K562 (cell line): Measurements from ENCODE around the gene AADAC. TPM values are rescaled to one million over a fixed set of nuclear protein-coding genes. Genes with fewer than 3 reads are reported as not detected.

Experiments
- ADNP ChIP-seq: fragments of 200-800 bp; sonication (Bioruptor generic); IDR thresholded peaks from 2 replicates; pipeline ENCODE4 v1.6.1; 2016; ENCODE audit warnings: missing genetic modification characterization, missing compliant biosample characterization
- ARID4B ChIP-seq: sonication (generic); formaldehyde crosslinking; IDR thresholded peaks from 2 replicates; pipeline ENCODE4 v1.8.0; 2022; ENCODE audit warnings: mild to moderate bottlenecking, missing genetic modification reagents
- ASH1L ChIP-seq: fragments of 450-650 bp; IDR thresholded peaks from 2 replicates; pipeline ENCODE4 v1.6.1; 2018; ENCODE audit warnings: borderline replicate concordance, mild to moderate bottlenecking, low read depth; ENCODE audit not compliant: partially characterized antibody
- ATF7 ChIP-seq: fragments of 450-650 bp; IDR thresholded peaks from 2 replicates; pipeline ENCODE4 v1.7.1; 2014; ENCODE audit warnings: mild to moderate bottlenecking, moderate library complexity
- CBFA2T2 ChIP-seq: fragments of 450-650 bp; conservative IDR thresholded peaks from 2 replicates; pipeline ENCODE4 v1.6.1; 2017; ENCODE audit warnings: mild to moderate bottlenecking
- CREM ChIP-seq: IDR thresholded peaks from 2 replicates; pipeline ENCODE4 v1.6.1; 2014; ENCODE audit warnings: antibody characterized with exemption, low read depth
- DMBX1 ChIP-seq: fragments of 250-450 bp; sonication (Bioruptor Pico); IDR thresholded peaks from 2 replicates; pipeline ENCODE4 v1.8.0; 2022; ENCODE audit warnings: inconsistent platforms, mild to moderate bottlenecking, moderate library complexity, borderline replicate concordance
- FOXA1 ChIP-seq: fragments of 450-650 bp; IDR thresholded peaks from 2 replicates; pipeline ENCODE4 v1.6.1; 2016; ENCODE audit warnings: mild to moderate bottlenecking, borderline replicate concordance
- GTF2E2 ChIP-seq: fragments of 200-800 bp; sonication (Bioruptor generic); IDR thresholded peaks from 2 replicates; pipeline ENCODE4 v1.6.1; 2016; ENCODE audit warnings: missing genetic modification characterization, missing compliant biosample characterization
- HINFP ChIP-seq: fragments of 450-650 bp; conservative IDR thresholded peaks from 2 replicates; pipeline ENCODE4 v1.6.1; 2016; ENCODE audit warnings: missing genetic modification characterization, low read depth, mild to moderate bottlenecking, control low read depth, missing compliant biosample characterization
- HMBOX1 ChIP-seq: sonication (generic); IDR thresholded peaks from 2 replicates; pipeline ENCODE4 v1.6.1; 2016
- KAT2B ChIP-seq: IDR thresholded peaks from one replicate; pipeline ENCODE4 v1.6.1; 2012; ENCODE audit warnings: low read depth, mild to moderate bottlenecking, control low read depth, inconsistent platforms, low read length, moderate library complexity
- KLF6 ChIP-seq: fragments of 250-450 bp; sonication (Bioruptor Pico); IDR thresholded peaks from 2 replicates; pipeline ENCODE4 v1.4.0; 2020; ENCODE audit warnings: mild to moderate bottlenecking, moderate library complexity, borderline replicate concordance
- MED1 ChIP-seq: sonication (generic); formaldehyde crosslinking; IDR thresholded peaks from 2 replicates; pipeline ENCODE4 v1.8.1; 2023; ENCODE audit warnings: missing genetic modification reagents, borderline replicate concordance
- MLX ChIP-seq, 2 experiments: fragments of 450-650 bp in 1 of 2; sonication (generic) in 1 of 2; formaldehyde crosslinking; conservative IDR thresholded peaks; 2 replicates each; pipeline versions ENCODE4 v1.4.0 to v1.8.1; 2020 to 2022; ENCODE audit warnings: mild to moderate bottlenecking in 1 of 2, missing genetic modification reagents in 1 of 2
- PRMT5 ChIP-seq: sonication (generic); formaldehyde crosslinking; IDR thresholded peaks from 2 replicates; pipeline ENCODE4 v1.5.0; 2020; ENCODE audit warnings: missing genetic modification reagents
- STAT5B ChIP-seq: fragments of 250-450 bp; sonication (Bioruptor Pico); IDR thresholded peaks from 2 replicates; pipeline ENCODE4 v1.8.0; 2021; ENCODE audit warnings: mild to moderate bottlenecking, inconsistent platforms
- TBP ChIP-seq: optimal IDR thresholded peaks from 2 replicates; pipeline ENCODE3; 2011; ENCODE audit warnings: low read depth, low read length, improper control_type of control experiment
- ZNF133 ChIP-seq: fragments of 250-450 bp; sonication (Bioruptor Pico); IDR thresholded peaks from 2 replicates; pipeline ENCODE4 v1.4.0; 2020; ENCODE audit warnings: mild to moderate bottlenecking
- ZNF175 ChIP-seq: fragments of 200-800 bp; sonication (Bioruptor generic); IDR thresholded peaks from 2 replicates; pipeline ENCODE4 v1.6.1; 2016; ENCODE audit warnings: low read depth, mild to moderate bottlenecking, missing genetic modification characterization, missing compliant biosample characterization
- polyA plus RNA-seq, 8 experiments: library from polyadenylated mRNA; depleted of rRNA in 4 of 8; stranded (reverse) in 5 of 8; unstranded in 3 of 8; fragments of >200 nt; fragmentation: Nextera tagmentation in 2 of 8; fragmentation: Illumina TruSeq in 1 of 8; extraction: Ambion mirVana in 2 of 8; extraction: Trizol in 1 of 8; gene quantifications; 2 replicates each; pipeline versions ENCODE4 v1.2.1 to v1.2.3, GENCODE V29; 2011 to 2014; ENCODE audit warnings: inconsistent platforms in 1 of 8, missing spikeins in 1 of 8
- total RNA-seq, 7 experiments: library from RNA; depleted of rRNA in 6 of 7; stranded (reverse); fragments of >200 nt in 6 of 7; fragmentation: Illumina TruSeq in 2 of 7; extraction: Trizol in 2 of 7; gene quantifications; 2 replicates each; pipeline versions ENCODE4 v1.2.1 to v1.2.3, GENCODE V29; 2011 to 2021; ENCODE audit warnings: low replicate concordance in 1 of 7

The AADAC gene
- total and polyA plus RNA-seq, 9 of the 15 experiments (the other 6 are each of a cell fraction or from before 2014, with no cell fraction given), result 0.47 TPM; not detected in 8

- TF ChIP-seq DMBX1 (CRISPR knock-in tag) (peak; percentile 51; the same call in 1 of the 2 replicates), ASH1L (no peak), ADNP (tag) (peak; percentile 66), CBFA2T2 (no peak), ATF7 (peak; percentile 90; the same call in 1 of the 2 replicates), HINFP (tag) (no peak), ARID4B (CRISPR knock-in tag) (no peak), MLX (CRISPR knock-in tag; conservative IDR thresholded peaks at IDR 0.05) (no peak), GTF2E2 (tag) (peak; percentile 40; the same call in 1 of the 2 replicates), FOXA1 (no peak), STAT5B (no peak), TBP (peak; percentile 4), HMBOX1 (peak; percentile 71), CREM (peak; percentile 82), KLF6 (CRISPR knock-in tag) (no peak), ZNF133 (no peak), MED1 (no peak), PRMT5 (no peak), ZNF175 (CRISPR knock-in tag) (peak; percentile 39; the same call in 1 of the 2 replicates), KAT2B (no peak)
Observed at GRCh38 chr3:151871639-151872468, 57.9 kb downstream of the AADAC start (continued).
